ENCODE results near the gene SPNS1. TPM values are rescaled to one million over a fixed set of nuclear protein-coding genes. Genes with fewer than 3 reads are reported as not detected.
A peak's percentile ranks its signal among the peaks of the same experiment; 100 is the strongest.

Gene SPNS1
- total RNA-seq, 4 donors from 2014 or later, result 22.7 to 75.2 (median 28.2) TPM

DNA sequence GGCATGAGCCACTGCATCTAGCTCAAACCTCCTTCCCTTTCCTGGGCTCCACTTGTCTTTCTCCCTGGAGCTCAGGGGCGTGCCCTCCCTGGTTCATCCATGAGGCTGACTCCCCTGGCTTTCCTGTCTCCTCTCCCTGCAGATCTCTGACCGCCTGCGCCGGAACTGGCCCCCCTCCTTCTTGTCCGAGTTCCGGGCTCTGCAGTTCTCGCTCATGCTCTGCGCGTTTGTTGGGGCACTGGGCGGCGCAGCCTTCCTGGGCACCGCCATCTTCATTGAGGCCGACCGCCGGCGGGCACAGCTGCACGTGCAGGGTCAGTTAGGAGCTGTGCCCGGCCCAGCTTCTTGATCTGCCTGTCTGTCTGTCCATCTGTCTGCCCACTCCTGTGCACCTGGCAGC, 9.1 kb downstream of the SPNS1 start:
- no peaks in the 10 kb centered on the region for H3K9me3 ChIP-seq
- no peak overlapping the region for H3K4me3 ChIP-seq
- WGBS, 2 donors (ENCODE audit: low coverage in 1 of 2), result 85% methylated on average over 12 of the region's 18 CpGs; no CpG with 5 or more reads in 1 of the 2 donors
- peaks cover 0 to 26% (median 13%) of the 10 kb centered on the region in 4 donors for H3K36me3 ChIP-seq
- in situ Hi-C loops (cut with MboI; ENCODE audit: low pct_ligation_motif_present in 1 of 4, low pct_unique_long_range_greater_than_20kb in 1 of 4, low sequenced_read_pairs in 3 of 4) (no loop called here), intact Hi-C loops (cut with DNase I; ENCODE audit: low total_unique reads) (no loop called here)
- DNase-seq, result no peak
- no peak overlapping the region for H3K27ac ChIP-seq
- H3K4me1 ChIP-seq, result peaks cover 0 to 4% (median 0%) of the 10 kb centered on the region in 4 donors
- H3K27me3 ChIP-seq, result no peaks in the 10 kb centered on the region
- TF ChIP-seq EP300 (IDR thresholded peaks at IDR 0.05; ENCODE audit: low read depth) (no peak), POLR2A (IDR thresholded peaks at IDR 0.05) (no peak), POLR2AphosphoS5 (IDR thresholded peaks at IDR 0.05) (no peak)
- TF ChIP-seq, protein P1, sequence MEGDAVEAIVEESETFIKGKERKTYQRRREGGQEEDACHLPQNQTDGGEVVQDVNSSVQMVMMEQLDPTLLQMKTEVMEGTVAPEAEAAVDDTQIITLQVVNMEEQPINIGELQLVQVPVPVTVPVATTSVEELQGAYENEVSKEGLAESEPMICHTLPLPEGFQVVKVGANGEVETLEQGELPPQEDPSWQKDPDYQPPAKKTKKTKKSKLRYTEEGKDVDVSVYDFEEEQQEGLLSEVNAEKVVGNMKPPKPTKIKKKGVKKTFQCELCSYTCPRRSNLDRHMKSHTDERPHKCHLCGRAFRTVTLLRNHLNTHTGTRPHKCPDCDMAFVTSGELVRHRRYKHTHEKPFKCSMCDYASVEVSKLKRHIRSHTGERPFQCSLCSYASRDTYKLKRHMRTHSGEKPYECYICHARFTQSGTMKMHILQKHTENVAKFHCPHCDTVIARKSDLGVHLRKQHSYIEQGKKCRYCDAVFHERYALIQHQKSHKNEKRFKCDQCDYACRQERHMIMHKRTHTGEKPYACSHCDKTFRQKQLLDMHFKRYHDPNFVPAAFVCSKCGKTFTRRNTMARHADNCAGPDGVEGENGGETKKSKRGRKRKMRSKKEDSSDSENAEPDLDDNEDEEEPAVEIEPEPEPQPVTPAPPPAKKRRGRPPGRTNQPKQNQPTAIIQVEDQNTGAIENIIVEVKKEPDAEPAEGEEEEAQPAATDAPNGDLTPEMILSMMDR (IDR thresholded peaks at IDR 0.05), result no peak

DNA sequence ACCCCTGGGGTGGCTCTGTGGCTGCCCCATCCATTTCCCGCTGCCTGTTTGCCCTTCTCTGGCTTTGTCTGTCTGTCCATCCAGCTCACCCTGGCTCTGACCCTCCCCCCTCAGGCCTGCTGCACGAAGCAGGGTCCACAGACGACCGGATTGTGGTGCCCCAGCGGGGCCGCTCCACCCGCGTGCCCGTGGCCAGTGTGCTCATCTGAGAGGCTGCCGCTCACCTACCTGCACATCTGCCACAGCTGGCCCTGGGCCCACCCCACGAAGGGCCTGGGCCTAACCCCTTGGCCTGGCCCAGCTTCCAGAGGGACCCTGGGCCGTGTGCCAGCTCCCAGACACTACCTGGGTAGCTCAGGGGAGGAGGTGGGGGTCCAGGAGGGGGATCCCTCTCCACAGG, 9.5 kb downstream of the SPNS1 start:
- peak overlapping the region in 1 of 4 donors; percentile 41 for H3K4me3 ChIP-seq
- H3K4me1 ChIP-seq, result peaks cover 0 to 4% (median 0%) of the 10 kb centered on the region in 4 donors
- no peak for DNase-seq
- no peaks in the 10 kb centered on the region for H3K9me3 ChIP-seq
- intact Hi-C loops (cut with DNase I; ENCODE audit: low total_unique reads), result no loop called here
- WGBS, 2 donors (ENCODE audit: low coverage in 1 of 2), result 80 to 84% methylated on average over 1 to 12 of the region's 12 CpGs
- no peaks in the 10 kb centered on the region for H3K27me3 ChIP-seq
- H3K27ac ChIP-seq, result peak overlapping the region; percentile 48 to 60 (median 54)
- peaks cover 0 to 26% (median 13%) of the 10 kb centered on the region in 4 donors for H3K36me3 ChIP-seq
- in situ Hi-C loops (cut with MboI; ENCODE audit: low pct_ligation_motif_present in 1 of 4, low pct_unique_long_range_greater_than_20kb in 1 of 4, low sequenced_read_pairs in 3 of 4), result no loop called here
- TF ChIP-seq EP300 (IDR thresholded peaks at IDR 0.05; ENCODE audit: low read depth), result no peak
- no peak for TF ChIP-seq POLR2A (IDR thresholded peaks at IDR 0.05)
- TF ChIP-seq, protein P1 (IDR thresholded peaks at IDR 0.05), result no peak
- no peak for TF ChIP-seq POLR2AphosphoS5 (IDR thresholded peaks at IDR 0.05)

DNA sequence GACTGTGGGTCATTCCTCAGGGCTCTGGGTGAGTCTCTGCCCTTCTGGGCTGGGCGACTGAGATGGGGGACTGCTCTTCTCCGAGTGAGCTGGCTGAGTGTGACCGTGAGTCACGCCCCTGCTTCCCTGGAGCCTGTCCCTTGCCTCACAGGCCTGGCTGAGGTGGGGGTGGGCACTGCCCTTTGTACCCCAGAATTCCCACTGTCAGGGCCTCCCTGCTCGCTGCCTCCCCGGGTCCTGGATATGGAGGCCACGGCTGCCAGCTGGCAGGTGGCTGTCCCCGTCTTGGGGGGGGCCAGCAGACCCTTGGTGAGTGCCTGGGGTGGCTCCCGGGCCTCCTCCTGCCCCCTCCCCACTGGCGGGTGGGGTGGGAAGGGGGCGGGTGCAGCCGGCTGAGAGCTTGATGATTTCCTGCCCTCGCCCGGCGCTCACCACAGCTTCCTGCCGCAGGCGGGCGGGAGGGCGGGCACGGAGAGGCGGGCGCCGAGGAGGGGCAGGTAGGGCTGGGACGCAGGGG, 10.1 kb downstream of the SPNS1 start, which contains the start of gene LAT:
LAT (plus strand) TSS at position 434 of the 517 bp plus-strand sequence. CDS start 366 bp downstream, outside the sequence.
- peaks cover 0 to 26% (median 13%) of the 10 kb centered on the region in 4 donors for H3K36me3 ChIP-seq
- TF ChIP-seq, protein P1 (IDR thresholded peaks at IDR 0.05), result no peak
- TF ChIP-seq POLR2AphosphoS5 (IDR thresholded peaks at IDR 0.05) (no peak), POLR2A (IDR thresholded peaks at IDR 0.05) (no peak), EP300 (IDR thresholded peaks at IDR 0.05; ENCODE audit: low read depth) (no peak)
- H3K4me1 ChIP-seq, result peaks cover 0 to 4% (median 0%) of the 10 kb centered on the region in 4 donors
- no peaks in the 10 kb centered on the region for H3K27me3 ChIP-seq
- H3K4me3 ChIP-seq, result peak within 1 kb of the TSS in 2 of 4 donors; percentile 15 to 41
- peak within 1 kb of the TSS; percentile 48 to 62 (median 56) for H3K27ac ChIP-seq
- WGBS, 2 donors (ENCODE audit: low coverage in 1 of 2), result 56% methylated on average over 17 of the region's 24 CpGs; no CpG with 5 or more reads in 1 of the 2 donors
- in situ Hi-C loops (cut with MboI; ENCODE audit: low pct_ligation_motif_present in 1 of 4, low pct_unique_long_range_greater_than_20kb in 1 of 4, low sequenced_read_pairs in 3 of 4), result no loop called here
- DNase-seq, result peak; percentile 56
- intact Hi-C loops (cut with DNase I; ENCODE audit: low total_unique reads), result no loop called here
- H3K9me3 ChIP-seq, result no peaks in the 10 kb centered on the region

DNA sequence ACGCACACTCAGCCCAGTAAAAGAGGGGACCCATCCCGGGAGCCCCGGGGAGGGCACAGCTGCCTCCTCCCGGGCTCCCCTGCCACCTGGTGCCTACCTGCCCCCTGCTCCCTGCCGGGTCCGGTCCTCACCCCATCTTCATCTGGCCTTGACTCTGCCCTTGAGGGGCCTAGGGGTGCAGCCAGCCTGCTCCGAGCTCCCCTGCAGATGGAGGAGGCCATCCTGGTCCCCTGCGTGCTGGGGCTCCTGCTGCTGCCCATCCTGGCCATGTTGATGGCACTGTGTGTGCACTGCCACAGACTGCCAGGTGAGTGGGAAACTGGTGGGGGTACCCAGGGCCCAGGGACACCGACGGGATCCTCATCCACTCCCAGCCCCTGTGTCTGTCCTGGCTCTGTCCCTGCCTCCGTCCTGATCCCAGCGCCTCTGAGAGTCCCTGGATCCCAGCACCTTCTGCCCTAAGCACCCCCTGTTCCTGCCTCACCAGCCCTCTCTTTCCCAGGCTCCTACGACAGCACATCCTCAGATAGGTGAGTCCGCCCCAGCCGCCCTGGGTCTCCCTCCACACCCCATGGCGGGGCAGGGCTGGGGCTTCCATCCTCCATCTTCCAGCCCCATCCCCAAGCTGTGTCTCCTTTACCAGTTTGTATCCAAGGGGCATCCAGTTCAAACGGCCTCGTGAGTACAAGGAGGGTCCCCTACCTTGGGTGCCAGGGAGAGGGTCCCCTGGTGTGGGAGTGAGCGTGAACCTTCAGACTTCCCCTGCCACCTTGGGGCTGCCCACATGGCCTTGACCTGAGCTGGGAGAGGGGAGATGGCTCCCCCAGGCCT, 10.8 kb downstream of the SPNS1 start:
- DNase-seq, result no peak
- intact Hi-C loops (cut with DNase I; ENCODE audit: low total_unique reads) (no loop called here), in situ Hi-C loops (cut with MboI; ENCODE audit: low pct_ligation_motif_present in 1 of 4, low pct_unique_long_range_greater_than_20kb in 1 of 4, low sequenced_read_pairs in 3 of 4) (no loop called here)
- Histone ChIP-seq H3K27ac (peak overlapping the region; percentile 48 to 62 (median 56)), H3K27me3 (no peaks in the 10 kb centered on the region), H3K36me3 (peaks cover 0 to 26% (median 12%) of the 10 kb centered on the region in 4 donors), H3K4me3 (peak overlapping the region in 2 of 4 donors; percentile 15 to 41), H3K4me1 (peaks cover 0 to 4% (median 0%) of the 10 kb centered on the region in 4 donors), H3K9me3 (no peaks in the 10 kb centered on the region)
- TF ChIP-seq, protein P1 (IDR thresholded peaks at IDR 0.05), result no peak
- TF ChIP-seq POLR2AphosphoS5 (IDR thresholded peaks at IDR 0.05), result no peak
- no peak for TF ChIP-seq POLR2A (IDR thresholded peaks at IDR 0.05)
- no peak for TF ChIP-seq EP300 (IDR thresholded peaks at IDR 0.05; ENCODE audit: low read depth)
- WGBS, 2 donors (ENCODE audit: low coverage in 1 of 2), result 85 to 98% methylated on average over 6 to 18 of the region's 19 CpGs
